Heart left ventricle (tissue), 13 donors: ENCODE data around the gene ANKK1.

Experiments used
- POLR2A ChIP-seq, 2 donors: fragments of 450-650 bp; IDR thresholded peaks; one replicate each; pipeline ENCODE4 v1.6.1; 2017; ENCODE audit warnings: antibody characterized with exemption in 2 of 2, mild to moderate bottlenecking in 2 of 2, moderate library complexity in 2 of 2
- TF ChIP-seq, protein P1 (sequence below), 12 donors: fragments of 200-600 bp; sonication (generic) in 4 of 12; IDR thresholded peaks; one replicate each; pipeline versions ENCODE4 v1.5.0 to v1.8.0; 2018 to 2022; ENCODE audit warnings: antibody characterized with exemption in 12 of 12, mild to moderate bottlenecking in 5 of 12
- donor health status: ischemic (EF 13 %, LVEDD 7.1; RV severe dilation, severe dysfunction).
- donor health status: DM: no; HTN: yes; CAD: no.
- donor health status: DM: no; HTN: no; CAD: no.
- donor health status: ischemic (EF 25% LVEDD 6.9; RV normal size, moderate dysfunction).
- donor health status: ischemic (EF 25% LVEDD 5.7; RV mildly dilated, moderate dysfunction).
- donor health status: ischemic (EF 35%, LVEDD 5.7; RV mildly dilated, moderate dysfunction).
- donor health status: nonischemic (EF 11% LVEDD 7.7; RV severe dilation, severe dysfunction).
- donor health status: DM: yes; HTN: yes; CAD: no.
- donor health status: PGD.
- donor health status: ischemic (EF 29% LVEDD 5.4; RV normal size, mild dysfunction).
- donor health status: nonischemic (EF 23%, LVEDD 6.1; RV moderate dilation, normal function).

GRCh38 chr11:113408206-113408605, 20.6 kb downstream of the ANKK1 start:
- TF ChIP-seq, protein P1, sequence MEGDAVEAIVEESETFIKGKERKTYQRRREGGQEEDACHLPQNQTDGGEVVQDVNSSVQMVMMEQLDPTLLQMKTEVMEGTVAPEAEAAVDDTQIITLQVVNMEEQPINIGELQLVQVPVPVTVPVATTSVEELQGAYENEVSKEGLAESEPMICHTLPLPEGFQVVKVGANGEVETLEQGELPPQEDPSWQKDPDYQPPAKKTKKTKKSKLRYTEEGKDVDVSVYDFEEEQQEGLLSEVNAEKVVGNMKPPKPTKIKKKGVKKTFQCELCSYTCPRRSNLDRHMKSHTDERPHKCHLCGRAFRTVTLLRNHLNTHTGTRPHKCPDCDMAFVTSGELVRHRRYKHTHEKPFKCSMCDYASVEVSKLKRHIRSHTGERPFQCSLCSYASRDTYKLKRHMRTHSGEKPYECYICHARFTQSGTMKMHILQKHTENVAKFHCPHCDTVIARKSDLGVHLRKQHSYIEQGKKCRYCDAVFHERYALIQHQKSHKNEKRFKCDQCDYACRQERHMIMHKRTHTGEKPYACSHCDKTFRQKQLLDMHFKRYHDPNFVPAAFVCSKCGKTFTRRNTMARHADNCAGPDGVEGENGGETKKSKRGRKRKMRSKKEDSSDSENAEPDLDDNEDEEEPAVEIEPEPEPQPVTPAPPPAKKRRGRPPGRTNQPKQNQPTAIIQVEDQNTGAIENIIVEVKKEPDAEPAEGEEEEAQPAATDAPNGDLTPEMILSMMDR (IDR thresholded peaks at IDR 0.05) = no peak
- no peak for TF ChIP-seq POLR2A (IDR thresholded peaks at IDR 0.05)
